Activated CD4-positive, alpha-beta T cell treated with anti-CD3 and anti-CD28 coated beads for 24 hours (primary cell): ENCODE measurements around the gene WRAP73.
A peak's percentile ranks its signal among the peaks of the same experiment; 100 is the strongest.

Experiments
- DNase-seq, 2 donors: peaks; one replicate each; pipeline ENCODE4 v3.0.0-alpha.2; 2020; ENCODE audit warnings: low read depth in 2 of 2

Gene WRAP73

DNA sequence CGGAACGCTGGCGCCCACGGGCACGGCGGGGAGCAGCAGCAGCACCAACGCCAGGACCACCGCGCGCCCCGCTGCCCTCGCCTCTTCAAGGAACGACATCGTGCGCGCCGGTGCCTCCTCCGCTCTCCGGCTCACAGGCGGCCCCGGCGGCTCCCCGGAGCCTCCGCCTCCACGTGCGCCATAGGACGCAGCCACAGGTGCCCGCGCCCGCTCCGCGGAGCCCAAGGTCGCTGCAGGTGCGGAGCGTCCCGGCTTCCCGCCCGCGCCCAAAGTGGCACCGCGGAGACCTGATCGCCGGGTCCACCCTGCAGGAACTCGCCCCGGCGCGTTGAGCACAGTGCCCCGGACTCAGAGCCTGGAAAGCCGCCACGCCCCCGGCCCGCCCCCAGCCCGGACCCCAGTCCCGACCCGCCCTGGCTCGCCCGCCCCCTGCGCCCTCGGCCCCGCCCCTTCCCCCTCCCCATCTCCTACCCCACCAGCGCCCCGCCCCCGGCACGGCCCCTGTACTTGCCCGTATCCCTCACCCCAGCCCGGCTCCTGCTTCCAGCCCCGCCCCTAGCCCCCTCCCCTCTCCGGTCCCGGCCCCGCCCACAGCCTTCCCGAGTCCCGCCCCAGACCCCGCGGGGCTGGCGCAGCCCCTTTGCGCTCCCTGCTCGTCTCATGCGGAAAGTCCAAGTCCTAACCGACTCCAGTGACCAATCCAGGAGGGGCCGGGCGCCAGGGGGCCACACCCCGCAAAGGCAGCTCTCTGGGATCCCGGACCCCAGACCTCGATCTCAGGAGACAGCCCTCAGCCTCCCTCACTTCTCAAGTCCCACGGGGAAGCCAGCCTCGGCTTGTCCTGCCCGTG is 38.5 kb downstream of the WRAP73 start, which contains the start of gene MEGF6:
MEGF6 (minus strand) TSS at position 339 of the 850 bp plus-strand sequence; CDS start at position 99, 240 bp downstream.
- peak; percentile 58 to 62 for DNase-seq

DNA sequence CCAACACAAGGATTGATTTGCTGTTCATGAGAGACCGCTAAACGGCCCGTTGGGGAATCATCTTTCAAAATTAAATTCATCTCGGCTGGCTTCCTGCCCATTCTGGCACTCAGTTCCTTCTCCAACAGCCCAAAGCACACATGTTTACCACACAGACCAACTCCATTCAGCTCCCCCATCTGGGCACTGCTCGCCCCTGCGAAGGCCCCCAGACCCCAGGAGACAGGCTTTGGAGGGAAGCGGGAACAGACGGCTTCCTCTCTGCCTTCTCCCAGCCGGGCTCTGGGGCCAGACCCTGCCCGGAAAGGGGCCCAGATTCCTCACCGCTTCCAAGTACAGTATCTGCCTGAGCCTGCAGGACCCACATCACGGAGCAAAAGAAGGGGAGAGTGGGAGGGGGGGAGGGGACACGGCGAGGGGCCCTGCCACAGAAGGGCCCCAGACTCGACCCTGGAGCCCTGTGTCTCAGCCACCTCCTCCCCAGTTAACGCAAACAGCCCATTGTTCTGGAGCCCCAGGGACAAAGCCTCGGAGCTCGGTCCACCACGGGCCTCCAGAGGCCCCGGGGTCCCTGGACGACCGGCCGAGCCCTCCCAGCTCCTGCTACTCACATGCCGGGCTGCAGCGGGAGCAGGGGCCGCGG is 39.3 kb downstream of the WRAP73 start:
- DNase-seq: no peak

- no peak for DNase-seq
Observed at GRCh38 chr1:3609769-3610526, 40.0 kb downstream of the WRAP73 start.

DNA sequence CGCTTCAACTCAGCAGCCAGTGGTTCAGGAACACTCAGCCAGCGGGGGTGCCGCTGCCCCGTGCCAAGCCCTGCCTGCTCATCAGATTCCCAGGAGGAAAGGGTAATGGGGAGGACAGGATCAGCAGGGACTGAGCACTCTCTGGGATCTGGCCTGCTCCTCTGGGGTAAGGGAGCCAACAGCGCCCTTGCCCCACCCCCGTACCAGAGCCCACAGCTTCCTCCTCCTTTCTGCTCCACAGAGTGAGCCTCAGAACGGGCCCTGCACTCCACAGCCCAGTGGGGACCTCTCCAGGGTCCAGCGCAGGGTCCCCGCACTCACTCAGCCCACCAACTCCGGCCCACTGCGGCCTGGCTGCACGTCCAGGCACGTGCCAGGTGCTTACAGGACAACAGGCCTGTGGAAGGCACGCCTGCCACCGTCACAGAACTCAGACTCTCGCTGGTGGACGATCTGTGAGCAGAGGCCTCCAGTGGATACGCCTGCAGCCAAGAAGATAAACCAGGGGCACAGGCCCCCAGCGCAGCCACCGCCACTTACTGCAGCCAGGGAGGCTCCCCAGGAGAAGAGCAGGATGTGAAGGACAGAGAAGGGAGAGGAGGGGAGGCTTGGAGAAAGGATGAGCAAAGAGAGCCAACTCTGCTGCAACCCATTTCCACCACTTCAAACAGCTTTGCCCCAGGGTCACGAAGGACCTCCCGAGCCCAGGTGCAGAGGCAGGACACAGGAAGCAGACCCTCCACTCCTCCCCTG is 40.7 kb downstream of the WRAP73 start:
- no peak for DNase-seq

DNA sequence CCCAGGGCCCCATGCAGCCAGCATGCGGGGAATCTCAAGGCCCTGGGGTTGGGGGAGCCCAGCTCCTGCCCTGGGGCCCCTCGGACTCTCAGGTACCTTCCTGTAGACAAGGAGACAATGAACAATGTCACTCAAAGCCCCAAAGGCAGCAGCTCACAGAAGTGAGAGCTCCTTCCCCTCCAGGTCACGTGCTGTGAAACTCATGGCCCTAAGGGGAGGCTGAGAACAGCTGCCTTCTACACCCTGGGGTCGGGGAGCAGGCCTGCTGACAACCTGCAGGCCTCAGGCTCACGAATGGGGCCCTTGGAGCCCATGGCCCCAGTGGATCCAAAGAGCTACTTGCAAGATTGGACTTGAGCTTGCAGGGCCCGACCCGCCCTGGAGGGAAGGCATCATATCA is 41.7 kb downstream of the WRAP73 start:
- no peak for DNase-seq

DNA sequence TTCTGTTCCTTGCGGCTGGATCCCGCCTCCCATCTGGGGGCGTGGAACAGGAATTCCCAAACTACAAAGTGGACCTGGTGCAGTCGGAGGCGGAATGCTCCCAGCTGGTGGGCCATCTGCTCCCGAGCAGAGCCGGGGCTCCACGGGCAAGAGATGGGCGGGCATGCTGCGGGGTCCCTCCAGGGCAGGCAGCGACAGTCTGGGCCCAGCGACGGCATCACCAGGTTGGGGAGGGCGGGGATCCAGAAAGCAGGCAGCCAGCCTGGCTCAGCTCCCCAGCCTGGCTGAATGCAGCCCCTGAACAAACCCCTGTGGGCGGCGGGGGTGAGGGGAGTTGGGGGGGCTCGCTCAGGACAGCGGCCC is 42.2 kb downstream of the WRAP73 start:
- no peak for DNase-seq

DNA sequence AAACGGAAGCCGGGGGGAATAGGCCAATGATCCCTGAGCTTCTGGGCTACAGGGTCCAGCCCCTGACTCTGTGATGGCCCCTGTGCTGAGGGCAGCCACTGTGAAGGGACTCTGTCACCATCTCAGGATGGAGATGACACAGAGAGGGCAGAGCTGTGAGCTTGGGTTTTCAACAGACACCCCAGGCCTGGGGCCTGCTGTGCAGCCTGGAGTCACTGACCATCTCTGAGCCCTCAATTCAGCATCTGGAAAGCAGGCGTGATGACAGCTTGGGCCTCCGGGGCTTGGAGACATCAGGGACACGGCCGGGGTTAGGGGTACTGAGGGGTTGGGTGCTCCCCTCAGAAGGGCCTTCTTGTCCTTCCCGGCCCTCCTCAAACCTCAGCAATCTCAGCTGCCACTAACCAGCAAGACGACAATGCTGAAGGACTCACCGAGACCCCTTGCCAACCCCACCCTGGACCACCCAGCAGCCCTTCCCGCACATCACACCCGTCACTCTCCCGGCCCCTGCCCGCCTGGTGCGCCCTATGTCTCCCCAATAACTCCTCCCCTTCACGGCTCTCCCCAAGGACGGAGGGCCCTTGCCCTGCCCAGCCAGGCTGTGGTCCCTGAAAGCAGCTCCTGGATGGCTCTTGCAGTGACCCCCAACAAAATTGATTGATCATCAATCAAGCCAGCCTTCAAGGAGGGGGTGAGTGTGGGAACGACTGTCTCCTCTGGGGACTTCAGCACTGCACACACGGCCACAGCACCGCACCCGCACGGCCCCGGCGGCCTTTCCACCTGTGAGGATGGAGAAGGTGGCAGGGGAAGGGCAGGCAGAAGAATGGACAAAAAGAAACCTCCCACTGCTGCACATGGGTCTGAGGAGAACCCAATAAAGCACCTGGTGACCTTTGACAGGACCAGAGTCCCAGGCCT is 42.9 kb downstream of the WRAP73 start:
- DNase-seq: no peak

DNA sequence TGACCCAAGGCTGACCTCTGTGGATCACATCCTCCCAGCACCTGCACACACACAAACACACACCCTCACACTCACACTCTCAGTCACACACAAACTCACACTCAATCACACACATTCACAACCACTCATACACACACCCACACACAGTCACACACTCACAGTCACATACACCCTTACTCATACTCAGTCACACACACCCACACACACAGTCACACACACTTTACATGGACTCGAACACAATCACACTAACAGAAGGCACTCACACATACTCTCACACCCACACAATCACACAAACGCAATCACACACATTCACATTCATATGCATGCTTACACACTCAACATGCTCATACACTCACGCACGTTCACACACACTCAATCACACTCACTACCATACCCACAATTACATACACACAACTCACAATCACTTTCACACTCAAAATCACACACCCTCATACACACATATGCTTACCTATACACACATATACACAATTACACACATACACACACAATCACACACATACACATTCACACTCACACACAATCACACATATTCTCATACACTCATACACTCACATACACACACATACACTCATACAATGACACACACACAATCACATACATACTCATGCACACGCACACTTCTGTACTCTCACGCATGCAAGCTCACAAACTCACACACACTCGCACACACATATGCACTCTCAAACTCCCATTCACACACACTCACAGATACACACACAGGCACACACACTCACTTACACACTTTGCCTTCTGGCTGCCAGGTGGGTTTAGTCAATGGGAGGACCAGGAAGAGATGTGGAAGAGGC is 44.7 kb downstream of the WRAP73 start:
- no peak for DNase-seq

- no peak for DNase-seq
Observed at GRCh38 chr1:3604468-3604974, 45.4 kb downstream of the WRAP73 start.

DNA sequence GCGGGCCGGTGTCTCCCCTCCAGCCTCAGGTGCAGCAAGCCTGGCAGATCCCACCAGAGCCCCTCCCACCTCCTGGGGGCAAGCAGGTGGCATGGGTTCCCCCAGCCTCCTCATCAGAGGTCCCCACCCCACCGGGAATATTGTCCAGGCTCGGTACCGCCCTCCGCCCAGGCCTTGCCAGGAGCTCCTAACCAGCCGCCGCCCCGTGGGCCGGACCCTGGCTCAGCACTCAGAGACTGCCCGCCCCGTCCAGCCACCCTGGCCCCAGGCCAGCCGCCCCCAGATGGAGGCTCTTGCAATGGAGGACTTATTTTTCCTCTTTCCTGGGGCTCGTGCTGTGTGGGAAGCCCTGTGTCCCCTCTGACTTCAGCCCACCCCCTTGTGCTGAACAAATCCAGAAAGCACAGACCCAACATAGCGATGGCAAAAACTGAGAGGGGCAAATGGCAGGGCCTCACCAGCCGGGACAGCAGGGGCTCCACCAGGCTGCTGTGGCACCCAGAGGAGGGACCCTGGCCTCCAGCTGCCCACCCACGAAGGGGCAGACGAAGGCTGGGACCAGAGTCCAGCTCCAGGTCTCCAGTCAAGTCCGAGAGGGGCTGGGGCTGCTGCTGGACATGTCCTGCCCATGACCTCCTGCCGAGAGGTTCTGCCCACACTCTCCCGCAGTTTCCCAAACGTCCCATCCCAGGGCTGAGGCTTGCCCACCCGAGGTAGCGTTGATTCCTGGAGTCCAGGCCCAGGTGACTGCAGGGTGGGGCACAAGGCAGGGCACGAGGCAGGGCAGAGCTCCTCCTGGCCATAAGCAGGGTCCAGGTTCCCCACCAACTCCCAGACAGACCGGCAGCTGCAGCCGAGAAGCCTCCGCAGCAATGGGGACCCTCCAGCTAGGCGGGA is 46.1 kb downstream of the WRAP73 start:
- DNase-seq: no peak

DNA sequence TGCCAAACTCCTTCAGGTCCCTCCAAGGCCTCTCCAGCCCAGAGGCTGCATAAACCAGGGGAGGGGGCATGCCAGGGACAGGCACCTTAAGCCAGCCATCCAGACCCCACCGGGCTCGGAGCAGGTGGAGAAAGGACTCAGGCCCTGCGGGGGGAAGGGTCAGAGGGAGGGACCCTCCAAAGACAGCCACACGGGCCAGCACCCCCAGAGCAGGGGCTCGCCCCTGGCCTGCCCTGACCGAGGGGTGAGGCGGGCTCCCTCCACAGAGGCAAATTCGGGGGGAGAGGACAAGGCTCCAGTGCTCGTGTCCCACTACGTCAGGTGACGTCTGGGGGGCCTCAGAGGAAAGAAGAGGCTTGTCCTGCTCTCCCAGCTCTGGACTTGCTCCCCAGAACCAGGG is 46.7 kb downstream of the WRAP73 start:
- no peak for DNase-seq

GRCh38 chr1:3602375-3602774 is 47.5 kb downstream of the WRAP73 start:
- no peak for DNase-seq

- DNase-seq: no peak
Observed at GRCh38 chr1:3601743-3602142, 48.2 kb downstream of the WRAP73 start.

DNA sequence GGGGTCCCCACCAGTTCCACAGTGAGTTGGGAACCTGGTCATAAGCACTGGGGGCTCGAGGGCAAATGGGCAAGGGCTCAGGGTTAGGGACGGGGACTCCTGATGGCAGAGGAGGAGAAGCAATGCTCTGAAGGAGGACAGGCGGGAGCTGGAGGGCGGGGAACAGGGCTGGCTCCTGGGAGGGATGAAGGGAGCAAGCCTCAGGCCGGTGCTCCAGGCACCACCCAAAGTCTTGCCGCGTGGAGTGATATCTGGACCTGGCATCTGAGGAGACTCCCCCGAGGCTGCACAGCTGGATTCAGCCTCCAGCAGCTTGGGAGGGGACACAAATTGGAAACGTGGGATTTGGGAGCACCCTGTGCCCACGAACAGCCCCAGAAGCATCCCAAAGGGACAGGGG is 49.5 kb downstream of the WRAP73 start:
- no peak for DNase-seq

DNA sequence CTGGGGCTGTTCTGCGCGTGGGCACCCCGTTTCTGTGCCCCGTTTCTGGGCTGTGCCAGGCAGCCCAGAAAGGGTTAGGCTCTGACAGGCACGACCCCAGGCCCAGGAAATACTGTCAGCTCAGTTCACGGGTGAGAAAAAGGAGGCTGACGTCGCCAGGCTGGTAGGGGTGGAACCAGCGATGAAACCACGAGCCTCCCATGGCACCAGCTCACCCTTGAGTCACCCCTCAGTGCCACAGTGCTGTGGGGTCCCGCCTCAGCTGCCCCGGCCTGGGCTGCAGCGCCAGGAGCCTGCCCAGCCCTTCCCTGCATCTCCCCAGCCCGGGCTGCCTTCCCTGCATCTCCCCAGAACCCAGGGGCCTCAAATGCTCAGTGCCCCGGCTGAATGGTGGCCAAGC is 50.1 kb downstream of the WRAP73 start:
- no peak for DNase-seq

DNA sequence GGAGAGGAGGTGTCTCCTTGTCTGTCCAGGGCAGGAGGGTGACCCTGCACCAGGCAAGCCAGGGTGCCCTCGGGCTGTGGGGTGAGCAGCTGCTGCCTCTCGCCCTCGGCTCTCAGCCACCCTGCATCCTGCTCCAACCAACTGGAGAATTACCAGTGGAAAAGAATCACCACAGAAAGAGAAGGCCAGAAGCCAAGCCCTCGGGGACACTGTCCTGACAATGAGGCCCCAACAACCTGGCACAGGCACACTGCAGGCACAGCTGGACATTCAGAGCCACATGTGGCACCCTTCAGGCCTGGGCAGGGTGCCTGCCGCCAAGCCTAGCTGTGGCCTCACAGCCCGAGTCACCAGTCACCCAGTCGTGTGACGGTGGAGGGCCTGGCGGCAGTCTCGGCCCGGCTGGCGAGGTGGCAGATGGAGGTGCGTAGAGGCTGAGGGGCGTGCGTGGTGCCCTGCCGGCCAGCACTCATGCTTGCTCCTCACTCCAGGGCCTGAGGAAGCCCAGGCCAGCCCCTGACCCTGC is 50.6 kb downstream of the WRAP73 start:
- DNase-seq: no peak

DNA sequence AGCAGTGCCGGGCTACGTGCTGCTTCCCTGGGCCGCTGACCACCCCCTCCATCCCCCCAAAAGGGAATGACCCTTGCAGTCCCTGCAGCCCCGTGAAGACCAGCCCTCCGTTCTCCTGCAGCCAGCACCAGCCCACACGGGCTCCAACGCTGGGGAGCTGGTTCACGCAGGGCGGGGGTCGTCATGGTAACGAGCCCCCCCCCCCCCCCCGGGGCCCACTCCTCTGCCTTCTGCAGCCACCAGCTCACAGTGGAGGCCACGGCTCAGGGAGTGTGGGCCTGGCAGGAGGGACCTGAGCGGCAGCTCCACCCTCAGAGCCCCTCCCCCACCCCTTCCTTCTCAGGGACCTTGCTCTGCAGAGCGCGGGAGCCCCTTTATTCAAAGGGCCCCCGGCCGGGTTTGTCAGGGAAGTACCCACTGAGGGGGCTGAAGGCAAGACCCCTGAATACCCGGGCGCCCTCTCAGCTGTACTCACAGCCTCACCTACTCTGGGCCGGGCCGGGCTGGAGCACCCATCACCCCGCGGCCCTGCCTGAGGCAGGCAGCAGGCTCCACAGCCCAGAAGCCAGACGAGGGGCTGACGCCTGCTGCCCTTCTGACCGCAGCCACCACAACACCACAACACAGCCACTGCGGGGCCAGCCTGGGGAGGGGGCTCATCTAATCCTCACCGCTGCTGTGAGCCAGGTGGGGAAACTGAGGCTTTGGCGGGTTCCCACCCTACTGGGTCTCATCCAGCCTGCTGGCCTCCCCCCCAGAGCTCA is 51.2 kb downstream of the WRAP73 start:
- DNase-seq: no peak

DNA sequence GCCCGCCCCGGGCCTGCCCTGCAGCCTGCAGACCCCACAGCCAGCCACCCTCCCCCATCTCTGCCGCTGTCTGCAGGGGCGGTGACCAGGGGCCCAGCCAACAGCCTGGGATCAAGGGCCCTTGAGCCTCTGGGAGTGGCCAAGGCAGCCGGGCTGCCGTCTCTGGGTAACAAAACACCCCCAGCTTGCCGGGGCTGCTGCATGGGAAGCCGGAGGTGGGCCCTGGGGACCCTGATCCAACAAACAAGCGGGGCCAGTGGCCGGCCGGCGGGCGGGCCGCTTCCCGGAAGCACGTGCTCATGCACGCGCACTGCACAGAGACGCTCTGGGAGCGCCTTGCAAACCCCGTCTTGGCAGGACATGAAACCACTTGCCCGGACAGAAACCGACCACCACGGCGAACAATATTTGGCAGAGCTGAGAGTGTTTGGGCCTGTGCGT is 51.8 kb downstream of the WRAP73 start:
- DNase-seq: no peak
